CD4-positive, alpha-beta T cell treated with Interleukin-4 for 1 hour (primary cell): ENCODE data around the gene MYEF2.

Experiments
- DNase-seq, 2 donors: peaks; one replicate each; pipeline ENCODE4 v3.0.0-alpha.2; 2020 to 2022

The MYEF2 gene, protein sequence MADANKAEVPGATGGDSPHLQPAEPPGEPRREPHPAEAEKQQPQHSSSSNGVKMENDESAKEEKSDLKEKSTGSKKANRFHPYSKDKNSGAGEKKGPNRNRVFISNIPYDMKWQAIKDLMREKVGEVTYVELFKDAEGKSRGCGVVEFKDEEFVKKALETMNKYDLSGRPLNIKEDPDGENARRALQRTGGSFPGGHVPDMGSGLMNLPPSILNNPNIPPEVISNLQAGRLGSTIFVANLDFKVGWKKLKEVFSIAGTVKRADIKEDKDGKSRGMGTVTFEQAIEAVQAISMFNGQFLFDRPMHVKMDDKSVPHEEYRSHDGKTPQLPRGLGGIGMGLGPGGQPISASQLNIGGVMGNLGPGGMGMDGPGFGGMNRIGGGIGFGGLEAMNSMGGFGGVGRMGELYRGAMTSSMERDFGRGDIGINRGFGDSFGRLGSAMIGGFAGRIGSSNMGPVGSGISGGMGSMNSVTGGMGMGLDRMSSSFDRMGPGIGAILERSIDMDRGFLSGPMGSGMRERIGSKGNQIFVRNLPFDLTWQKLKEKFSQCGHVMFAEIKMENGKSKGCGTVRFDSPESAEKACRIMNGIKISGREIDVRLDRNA

GRCh38 chr15:48177766-48178647 lies at the start of gene MYEF2:
Gene MYEF2 (minus strand): TSS chr15:48178295. CDS start chr15:48178237, 58 bp downstream.
- peak; percentile 76 for DNase-seq

- no peak for DNase-seq
Measured at GRCh38 chr15:48225771-48226170, 47.7 kb upstream of the MYEF2 start.

- no peak for DNase-seq
Measured at GRCh38 chr15:48222627-48223026, 44.5 kb upstream of the MYEF2 start.

- no peak for DNase-seq
Measured at GRCh38 chr15:48221885-48222284, 43.8 kb upstream of the MYEF2 start.

GRCh38 chr15:48221261-48221660 lies 43.2 kb upstream of the MYEF2 start:
- no peak for DNase-seq

DNA sequence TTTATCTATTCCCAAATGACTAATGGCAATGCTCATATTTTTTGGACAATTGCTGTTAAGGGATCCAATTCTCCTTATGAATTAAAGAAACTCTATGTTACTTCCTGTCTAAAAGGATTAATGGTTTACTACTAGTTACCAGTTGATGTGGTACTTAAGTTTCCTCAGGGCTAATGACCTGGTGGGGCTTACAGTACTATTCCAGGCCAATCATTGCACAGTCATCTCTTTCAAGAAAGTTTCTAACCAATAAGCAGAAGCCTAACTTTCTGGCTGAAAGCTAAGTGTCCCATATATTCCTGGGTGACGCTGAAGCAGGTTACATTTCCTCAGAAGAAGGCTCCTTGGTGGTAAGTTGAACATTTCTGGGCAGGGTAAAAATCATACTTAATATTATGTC lies 27.9 kb upstream of the MYEF2 start, which contains the start of gene SLC12A1:
Gene SLC12A1 (plus strand): TSS at position 322 of the 400 bp plus-strand sequence. CDS start 1,418 bp downstream, outside the sequence.
- no peak for DNase-seq

DNA sequence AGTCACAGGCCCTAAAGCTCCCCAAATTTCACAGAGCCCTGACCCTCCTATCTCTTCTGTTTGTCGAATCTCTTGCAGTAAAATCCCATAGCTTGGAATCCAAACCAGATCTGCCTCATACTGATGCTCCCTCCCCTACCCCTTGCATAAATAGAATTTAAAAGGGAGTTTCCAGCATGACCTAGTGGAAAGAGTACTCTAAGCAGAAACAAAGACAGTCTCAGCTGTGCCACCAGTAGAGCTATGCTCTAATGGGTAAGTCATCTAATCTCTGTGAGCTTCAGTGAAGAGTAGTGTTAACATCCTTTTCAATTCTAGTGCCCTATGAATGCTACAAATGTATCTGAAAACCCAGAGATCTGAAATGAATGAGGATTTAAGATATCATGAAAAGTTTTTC lies 24.0 kb upstream of the MYEF2 start:
- no peak for DNase-seq

DNA sequence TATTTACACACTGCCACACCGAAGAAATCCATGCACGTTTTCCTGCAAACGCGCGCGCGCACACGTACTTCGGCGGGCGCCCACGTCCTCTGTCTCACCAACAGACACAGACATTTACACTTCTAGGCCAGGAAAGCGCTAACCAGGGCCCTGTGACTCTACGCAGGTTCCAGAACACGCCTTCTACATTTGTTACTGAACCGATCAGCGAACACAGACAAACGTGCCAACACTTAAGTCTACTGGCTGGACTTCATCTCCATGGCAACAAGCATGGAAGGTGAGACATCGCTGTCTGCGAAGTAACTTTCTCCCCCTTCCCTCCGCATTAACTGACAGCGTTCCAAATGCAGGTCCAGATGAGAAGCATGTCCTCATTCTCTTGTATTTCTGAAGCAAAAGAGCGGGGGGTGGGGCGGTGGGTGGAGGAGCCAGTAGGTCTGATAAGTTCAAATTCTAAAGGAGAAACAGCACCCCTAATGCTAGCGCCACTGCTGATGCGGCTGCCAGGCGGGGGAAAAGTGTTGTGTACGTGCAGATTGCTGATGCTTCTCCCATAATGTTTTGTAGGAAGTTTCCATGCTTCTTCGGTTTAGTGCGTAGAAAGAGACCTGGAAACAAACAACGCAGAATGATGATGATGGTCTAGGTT lies 13.6 kb upstream of the MYEF2 start, which contains the start of gene CTXN2:
Gene CTXN2 (plus strand): TSS at position 92 of the 652 bp plus-strand sequence. CDS start 9,636 bp downstream, outside the sequence.
- DNase-seq: no peak

DNA sequence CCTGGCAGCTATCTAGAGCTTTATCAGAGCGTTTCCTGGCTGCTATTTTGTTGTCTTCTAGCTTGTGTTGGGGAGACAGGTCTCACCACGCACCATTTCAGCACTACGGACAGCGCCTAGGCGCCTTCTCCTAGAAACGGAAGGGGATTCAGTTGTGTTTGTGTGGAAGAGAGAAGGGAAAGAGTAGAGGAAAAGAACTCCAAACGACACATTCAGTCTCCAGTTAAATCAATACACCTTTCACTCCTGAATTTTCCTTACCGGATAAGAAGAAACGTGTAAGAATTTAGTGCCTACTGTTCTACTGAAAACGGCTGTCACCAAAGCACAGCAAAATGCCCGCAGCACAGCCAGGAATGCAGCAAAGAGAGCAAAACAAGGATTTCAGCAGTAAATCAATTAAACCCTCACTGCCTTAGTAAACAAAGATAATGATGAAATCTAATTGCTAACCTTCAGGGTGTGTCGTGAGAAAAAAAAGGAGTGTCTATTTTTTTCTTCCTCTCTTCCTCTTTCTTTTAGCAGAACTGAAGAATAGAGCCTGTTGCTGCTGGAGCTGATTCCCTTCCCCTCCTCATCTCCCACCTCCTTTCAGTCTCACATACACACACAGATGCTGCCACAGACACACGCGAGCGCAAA lies 13.0 kb upstream of the MYEF2 start:
- peak in 1 of 2 donors; percentile 10 for DNase-seq

DNA sequence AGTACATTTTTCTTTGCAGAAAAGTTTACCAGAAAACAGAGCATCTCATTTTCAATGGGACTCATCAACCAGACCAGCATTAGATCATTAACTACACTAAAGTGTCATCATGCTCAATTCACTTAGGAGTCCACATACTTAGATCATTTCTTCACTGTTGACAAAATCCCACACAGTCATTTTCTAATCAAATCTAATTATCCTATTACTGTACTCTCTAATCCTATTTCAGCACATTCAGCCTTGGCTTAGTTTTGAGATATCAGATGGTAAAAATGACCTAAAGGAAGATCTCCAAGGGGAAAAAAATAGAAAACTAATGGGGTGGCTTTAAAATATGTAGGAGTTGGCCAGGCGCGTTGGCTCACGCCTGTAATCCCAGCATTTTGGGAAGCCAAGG lies 8.2 kb upstream of the MYEF2 start:
- no peak for DNase-seq

- DNase-seq: no peak
Measured at GRCh38 chr15:48185529-48185928, 7.4 kb upstream of the MYEF2 start.

- no peak for DNase-seq
Measured at GRCh38 chr15:48182749-48183148, 4.7 kb upstream of the MYEF2 start.

GRCh38 chr15:48178648-48178931 lies 495 bp upstream of the MYEF2 start:
- DNase-seq: no peak

GRCh38 chr15:48177383-48177765 lies 721 bp downstream of the MYEF2 start:
- peak; percentile 34 to 62 for DNase-seq

DNA sequence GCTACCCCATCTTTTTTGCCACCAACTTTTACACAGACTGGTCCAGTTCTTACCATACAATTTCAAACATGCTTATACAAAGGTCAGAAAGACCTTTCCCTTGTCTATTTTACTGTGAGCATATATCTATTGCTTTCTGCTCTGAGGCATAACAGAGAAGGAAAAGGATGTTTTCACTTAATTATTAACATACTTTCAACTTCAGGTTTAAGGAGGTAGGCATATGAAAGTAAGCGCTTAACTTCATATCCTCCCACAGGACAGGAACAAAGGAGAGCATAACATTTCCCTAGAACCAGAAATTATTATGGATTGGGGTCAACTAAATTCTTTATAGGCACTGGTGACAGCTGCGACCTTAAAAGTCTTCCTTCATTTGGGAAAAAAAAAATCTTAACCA lies 1.1 kb downstream of the MYEF2 start:
- peak in 1 of 2 donors; percentile 5 for DNase-seq

DNA sequence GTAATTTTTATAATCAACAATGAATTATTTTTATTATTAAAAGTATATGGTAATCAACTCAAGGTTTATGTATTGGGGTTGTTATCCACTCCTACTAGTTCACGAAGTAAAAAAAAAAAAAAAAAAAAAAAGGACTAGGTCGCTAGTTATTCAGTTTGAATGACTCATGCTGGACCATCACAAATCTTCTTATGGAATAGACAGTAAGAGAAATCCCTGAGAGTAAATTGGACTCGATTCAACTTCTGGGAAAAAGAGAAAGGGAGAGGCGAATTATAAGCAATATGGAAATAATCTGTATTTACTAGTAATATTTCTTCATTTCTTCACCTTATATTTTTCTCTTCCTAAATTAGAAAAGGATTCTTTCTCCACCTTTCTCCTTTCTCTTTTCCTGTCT lies 2.0 kb downstream of the MYEF2 start:
- DNase-seq: no peak

GRCh38 chr15:48175126-48175525 lies 3.0 kb downstream of the MYEF2 start:
- no peak for DNase-seq

DNA sequence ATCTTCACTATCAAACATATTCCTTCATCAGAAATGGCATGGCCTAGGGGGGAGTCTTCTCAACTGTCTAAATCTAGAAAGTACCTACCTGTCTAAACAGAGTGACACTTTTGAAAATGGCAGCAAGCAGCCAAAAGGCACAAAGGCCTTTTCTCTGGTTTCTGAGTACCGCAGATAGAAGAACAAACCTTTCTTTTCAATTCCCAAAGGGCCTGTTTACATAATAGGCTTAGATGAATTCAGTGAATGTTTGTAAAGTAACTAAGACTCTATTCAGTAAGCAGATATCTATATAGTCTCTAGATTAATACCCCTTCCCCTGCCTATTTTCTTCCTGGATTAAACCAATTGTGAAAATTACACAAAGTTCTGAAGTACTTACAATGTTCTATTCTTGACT lies 7.1 kb downstream of the MYEF2 start:
- no peak for DNase-seq

GRCh38 chr15:48168616-48169015 lies 9.5 kb downstream of the MYEF2 start:
- DNase-seq: no peak

- no peak for DNase-seq
Measured at GRCh38 chr15:48153526-48153925, 24.6 kb downstream of the MYEF2 start.

GRCh38 chr15:48149858-48150257 lies 28.2 kb downstream of the MYEF2 start:
- no peak for DNase-seq

GRCh38 chr15:48147358-48147757 lies 30.7 kb downstream of the MYEF2 start:
- DNase-seq: no peak
